GM23338 (cell line): ENCODE measurements around the gene SLC8A1. TPM values are rescaled to one million over a fixed set of nuclear protein-coding genes. Genes with fewer than 3 reads are reported as not detected.

Source experiments
- ATAC-seq: fragments of 200-7000 bp; cut with Tn5 transposase; 3 replicates; pipeline ENCODE4 v1.9.1; 2020
- DNase-seq: peaks from one replicate; pipeline ENCODE4 v3.0.0-alpha.2; 2015; ENCODE audit warnings: low spot score
- H2AFZ ChIP-seq: fragments of 200-600 bp; sonication (generic); 2 replicates; pipeline ENCODE4 v1.8.0; 2016; ENCODE audit warnings: antibody characterized with exemption, mild to moderate bottlenecking, moderate library complexity
- H3F3A ChIP-seq: fragments of 200-600 bp; sonication (generic); replicated peaks from 2 replicates; pipeline ENCODE4 v1.8.0; 2017; ENCODE audit warnings: antibody characterized with exemption, mixed run types, low read depth
- H3K27ac ChIP-seq: fragments of 200-600 bp; sonication (generic); 2 replicates; pipeline ENCODE4 v1.6.1; 2016; ENCODE audit warnings: low read depth
- H3K27me3 ChIP-seq: fragments of 200-600 bp; sonication (generic); 2 replicates; pipeline ENCODE4 v1.8.0; 2016; ENCODE audit warnings: mild to moderate bottlenecking, mixed run types, moderate library complexity; ENCODE audit not compliant: insufficient read depth
- H3K36me3 ChIP-seq: fragments of 200-600 bp; sonication (generic); 2 replicates; pipeline ENCODE4 v1.8.0; 2016; ENCODE audit warnings: mild to moderate bottlenecking; ENCODE audit not compliant: insufficient read depth
- H3K4me1 ChIP-seq: fragments of 200-600 bp; sonication (generic); 2 replicates; pipeline ENCODE4 v1.8.0; 2016; ENCODE audit warnings: mild to moderate bottlenecking, moderate library complexity; ENCODE audit not compliant: insufficient read depth
- H3K4me2 ChIP-seq: fragments of 200-600 bp; sonication (generic); 2 replicates; pipeline ENCODE4 v1.7.1; 2017; ENCODE audit warnings: mixed run types
- H3K4me3 ChIP-seq: fragments of 200-600 bp; sonication (generic); 2 replicates; pipeline ENCODE4 v1.6.1; 2016; ENCODE audit warnings: mixed run types
- H3K79me2 ChIP-seq: fragments of 200-600 bp; sonication (generic); replicated peaks from 2 replicates; pipeline ENCODE4 v1.8.0; 2017; ENCODE audit warnings: mild to moderate bottlenecking; ENCODE audit not compliant: insufficient read depth
- H3K9me2 ChIP-seq: fragments of 200-600 bp; sonication (generic); 2 replicates; pipeline ENCODE4 v1.8.0; 2017; ENCODE audit not compliant: insufficient read depth
- H4K20me1 ChIP-seq: fragments of 200-600 bp; sonication (generic); replicated peaks from 2 replicates; pipeline ENCODE4 v1.8.0; 2017; ENCODE audit warnings: mild to moderate bottlenecking; ENCODE audit not compliant: insufficient read depth
- H3K27ac Mint-ChIP-seq: 2 replicates; pipeline ENCODE4 v1.8.0; 2020; ENCODE audit warnings: inconsistent platforms, mild to moderate bottlenecking, moderate library complexity, mixed read lengths
- H3K27me3 Mint-ChIP-seq: 3 replicates; pipeline ENCODE4 v1.8.0; 2022; ENCODE audit warnings: low read depth, mild to moderate bottlenecking, moderate library complexity, mixed read lengths, inconsistent platforms; ENCODE audit not compliant: insufficient read depth, poor library complexity
- H3K36me3 Mint-ChIP-seq: 3 replicates; pipeline ENCODE4 v1.8.0; 2021; ENCODE audit warnings: low read depth, mild to moderate bottlenecking, inconsistent platforms, moderate library complexity, mixed read lengths
- H3K4me1 Mint-ChIP-seq: 3 replicates; pipeline ENCODE4 v1.8.0; 2020; ENCODE audit warnings: mild to moderate bottlenecking, inconsistent platforms, mixed read lengths
- H3K4me3 Mint-ChIP-seq: 3 replicates; pipeline ENCODE4 v1.8.0; 2021; ENCODE audit warnings: moderate library complexity, mild to moderate bottlenecking, inconsistent platforms, mixed read lengths
- H3K9me3 Mint-ChIP-seq: 3 replicates; pipeline ENCODE4 v1.8.0; 2020; ENCODE audit warnings: moderate library complexity, mild to moderate bottlenecking, inconsistent platforms, mixed read lengths
- CREB1 ChIP-seq: fragments of 250-450 bp; sonication (Bioruptor Pico); IDR thresholded peaks from 2 replicates; pipeline ENCODE4 v1.5.0; 2020; ENCODE audit warnings: low read depth, mild to moderate bottlenecking, moderate library complexity
- EZH2 ChIP-seq: fragments of 200-600 bp; sonication (generic); IDR thresholded peaks from one replicate; pipeline ENCODE4 v1.8.0; 2017; ENCODE audit warnings: antibody characterized with exemption, mild to moderate bottlenecking, low read depth; ENCODE audit not compliant: unreplicated experiment
- EZH2phosphoT487 ChIP-seq: fragments of 200-600 bp; sonication (generic); IDR thresholded peaks from one replicate; pipeline ENCODE4 v1.8.1; 2018; ENCODE audit warnings: antibody characterized with exemption; ENCODE audit not compliant: unreplicated experiment
- JUNB ChIP-seq: IDR thresholded peaks from one replicate; pipeline ENCODE4 v1.6.1; 2016; ENCODE audit warnings: antibody characterized with exemption; ENCODE audit not compliant: unreplicated experiment
- NANOG ChIP-seq: IDR thresholded peaks from 2 replicates; pipeline ENCODE4 v1.6.1; 2016; ENCODE audit warnings: antibody characterized with exemption, borderline replicate concordance
- POLR2AphosphoS5 ChIP-seq: IDR thresholded peaks from 2 replicates; pipeline ENCODE4 v1.6.1; 2016; ENCODE audit warnings: antibody characterized with exemption, low read depth
- REST ChIP-seq: IDR thresholded peaks from one replicate; pipeline ENCODE4 v1.6.1; 2018; ENCODE audit warnings: antibody characterized with exemption; ENCODE audit not compliant: unreplicated experiment
- STAT1 ChIP-seq: IDR thresholded peaks from one replicate; pipeline ENCODE4 v1.6.1; 2016; ENCODE audit warnings: antibody characterized with exemption; ENCODE audit not compliant: unreplicated experiment
- ZNF331 ChIP-seq: fragments of 250-450 bp; sonication (Bioruptor Pico); IDR thresholded peaks from 2 replicates; pipeline ENCODE4 v1.5.0; 2020; ENCODE audit warnings: low read depth, mild to moderate bottlenecking, moderate library complexity
- polyA plus RNA-seq: library from polyadenylated mRNA; unstranded; fragments of >200 nt; fragmentation: Nextera tagmentation; extraction: Ambion mirVana; gene quantifications from 2 replicates; pipeline ENCODE4 v1.2.1, GENCODE V29; 2016
- total RNA-seq: library from RNA; depleted of rRNA; stranded (reverse); fragments of >200 nt; shearing (Covaris generic); gene quantifications from 2 replicates; pipeline ENCODE4 v1.2.3, GENCODE V29; 2014
- TF ChIP-seq, protein P1 (sequence below), 2 experiments: fragments of 200-600 bp in 1 of 2; sonication (generic) in 1 of 2; conservative IDR thresholded peaks; 2 replicates each; pipeline versions ENCODE4 v1.5.1 to v1.6.1; 2016 to 2017; ENCODE audit warnings: antibody characterized with exemption in 2 of 2, low read depth in 2 of 2, mild to moderate bottlenecking in 2 of 2, moderate library complexity in 1 of 2
- TF ChIP-seq, protein P2 (sequence below): fragments of 250-450 bp; sonication (Bioruptor Pico); IDR thresholded peaks from 2 replicates; pipeline ENCODE4 v1.5.0; 2020; ENCODE audit warnings: mild to moderate bottlenecking, moderate library complexity
- TF ChIP-seq, protein P3 (sequence below): IDR thresholded peaks from 2 replicates; pipeline ENCODE4 v1.6.1; 2016; ENCODE audit warnings: antibody characterized with exemption

Gene SLC8A1
- total and polyA plus RNA-seq, 2 experiments from 2014 or later: 2.5 to 3.3 TPM

GRCh38 chr2:40270372-40270771, 181.5 kb downstream of the SLC8A1 start (continued):
- TF ChIP-seq, protein P1, sequence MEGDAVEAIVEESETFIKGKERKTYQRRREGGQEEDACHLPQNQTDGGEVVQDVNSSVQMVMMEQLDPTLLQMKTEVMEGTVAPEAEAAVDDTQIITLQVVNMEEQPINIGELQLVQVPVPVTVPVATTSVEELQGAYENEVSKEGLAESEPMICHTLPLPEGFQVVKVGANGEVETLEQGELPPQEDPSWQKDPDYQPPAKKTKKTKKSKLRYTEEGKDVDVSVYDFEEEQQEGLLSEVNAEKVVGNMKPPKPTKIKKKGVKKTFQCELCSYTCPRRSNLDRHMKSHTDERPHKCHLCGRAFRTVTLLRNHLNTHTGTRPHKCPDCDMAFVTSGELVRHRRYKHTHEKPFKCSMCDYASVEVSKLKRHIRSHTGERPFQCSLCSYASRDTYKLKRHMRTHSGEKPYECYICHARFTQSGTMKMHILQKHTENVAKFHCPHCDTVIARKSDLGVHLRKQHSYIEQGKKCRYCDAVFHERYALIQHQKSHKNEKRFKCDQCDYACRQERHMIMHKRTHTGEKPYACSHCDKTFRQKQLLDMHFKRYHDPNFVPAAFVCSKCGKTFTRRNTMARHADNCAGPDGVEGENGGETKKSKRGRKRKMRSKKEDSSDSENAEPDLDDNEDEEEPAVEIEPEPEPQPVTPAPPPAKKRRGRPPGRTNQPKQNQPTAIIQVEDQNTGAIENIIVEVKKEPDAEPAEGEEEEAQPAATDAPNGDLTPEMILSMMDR (conservative IDR thresholded peaks at IDR 0.05; ENCODE audit: low read depth in 2 of 2): no peak

DNA sequence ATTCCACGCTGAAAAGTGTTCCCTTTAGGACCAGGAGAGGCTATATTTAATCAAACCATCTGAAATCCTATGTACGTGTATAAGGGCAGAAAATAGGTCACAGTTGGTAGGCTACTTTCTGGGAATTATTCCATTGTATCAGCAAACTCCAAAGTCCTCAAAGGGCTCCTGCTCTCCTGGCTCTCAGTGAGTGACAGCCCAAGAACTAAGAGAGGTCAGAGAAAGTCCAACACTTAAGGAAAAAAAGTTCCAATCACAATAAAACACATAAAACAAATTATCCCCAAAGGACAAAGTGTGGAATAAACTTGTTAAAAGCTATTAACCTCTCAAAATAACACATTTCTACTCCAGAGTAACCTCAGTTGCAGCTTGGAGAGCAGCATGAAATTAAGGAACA, 183.3 kb downstream of the SLC8A1 start:
- Histone ChIP-seq H2AFZ (no peak overlapping the region), H3K4me3 (no peak overlapping the region), H3K79me2 (no peaks in the 10 kb centered on the region), H3K4me2 (no peak overlapping the region), H3F3A (no peaks in the 10 kb centered on the region), H3K27ac (no peak overlapping the region), H3K4me1 (peaks cover 4% of the 10 kb centered on the region; the same call in 1 of the 2 replicates), H3K27me3 (no peaks in the 10 kb centered on the region), H3K9me2 (0 out of 2 replicates have a peak, but pooled peaks cover 3% of the 10 kb centered on the region), H4K20me1 (no peaks in the 10 kb centered on the region), H3K36me3 (no peaks in the 10 kb centered on the region)
- ATAC-seq (no peak), DNase-seq (no peak)
- Mint-ChIP-seq H3K27me3 (peaks cover 2% of the 10 kb centered on the region), H3K9me3 (no peaks in the 10 kb centered on the region), H3K4me3 (no peak overlapping the region), H3K36me3 (no peaks in the 10 kb centered on the region), H3K27ac (no peak overlapping the region), H3K4me1 (peaks cover 8% of the 10 kb centered on the region; the same call in 2 of the 3 replicates)
- TF ChIP-seq, protein P2, sequence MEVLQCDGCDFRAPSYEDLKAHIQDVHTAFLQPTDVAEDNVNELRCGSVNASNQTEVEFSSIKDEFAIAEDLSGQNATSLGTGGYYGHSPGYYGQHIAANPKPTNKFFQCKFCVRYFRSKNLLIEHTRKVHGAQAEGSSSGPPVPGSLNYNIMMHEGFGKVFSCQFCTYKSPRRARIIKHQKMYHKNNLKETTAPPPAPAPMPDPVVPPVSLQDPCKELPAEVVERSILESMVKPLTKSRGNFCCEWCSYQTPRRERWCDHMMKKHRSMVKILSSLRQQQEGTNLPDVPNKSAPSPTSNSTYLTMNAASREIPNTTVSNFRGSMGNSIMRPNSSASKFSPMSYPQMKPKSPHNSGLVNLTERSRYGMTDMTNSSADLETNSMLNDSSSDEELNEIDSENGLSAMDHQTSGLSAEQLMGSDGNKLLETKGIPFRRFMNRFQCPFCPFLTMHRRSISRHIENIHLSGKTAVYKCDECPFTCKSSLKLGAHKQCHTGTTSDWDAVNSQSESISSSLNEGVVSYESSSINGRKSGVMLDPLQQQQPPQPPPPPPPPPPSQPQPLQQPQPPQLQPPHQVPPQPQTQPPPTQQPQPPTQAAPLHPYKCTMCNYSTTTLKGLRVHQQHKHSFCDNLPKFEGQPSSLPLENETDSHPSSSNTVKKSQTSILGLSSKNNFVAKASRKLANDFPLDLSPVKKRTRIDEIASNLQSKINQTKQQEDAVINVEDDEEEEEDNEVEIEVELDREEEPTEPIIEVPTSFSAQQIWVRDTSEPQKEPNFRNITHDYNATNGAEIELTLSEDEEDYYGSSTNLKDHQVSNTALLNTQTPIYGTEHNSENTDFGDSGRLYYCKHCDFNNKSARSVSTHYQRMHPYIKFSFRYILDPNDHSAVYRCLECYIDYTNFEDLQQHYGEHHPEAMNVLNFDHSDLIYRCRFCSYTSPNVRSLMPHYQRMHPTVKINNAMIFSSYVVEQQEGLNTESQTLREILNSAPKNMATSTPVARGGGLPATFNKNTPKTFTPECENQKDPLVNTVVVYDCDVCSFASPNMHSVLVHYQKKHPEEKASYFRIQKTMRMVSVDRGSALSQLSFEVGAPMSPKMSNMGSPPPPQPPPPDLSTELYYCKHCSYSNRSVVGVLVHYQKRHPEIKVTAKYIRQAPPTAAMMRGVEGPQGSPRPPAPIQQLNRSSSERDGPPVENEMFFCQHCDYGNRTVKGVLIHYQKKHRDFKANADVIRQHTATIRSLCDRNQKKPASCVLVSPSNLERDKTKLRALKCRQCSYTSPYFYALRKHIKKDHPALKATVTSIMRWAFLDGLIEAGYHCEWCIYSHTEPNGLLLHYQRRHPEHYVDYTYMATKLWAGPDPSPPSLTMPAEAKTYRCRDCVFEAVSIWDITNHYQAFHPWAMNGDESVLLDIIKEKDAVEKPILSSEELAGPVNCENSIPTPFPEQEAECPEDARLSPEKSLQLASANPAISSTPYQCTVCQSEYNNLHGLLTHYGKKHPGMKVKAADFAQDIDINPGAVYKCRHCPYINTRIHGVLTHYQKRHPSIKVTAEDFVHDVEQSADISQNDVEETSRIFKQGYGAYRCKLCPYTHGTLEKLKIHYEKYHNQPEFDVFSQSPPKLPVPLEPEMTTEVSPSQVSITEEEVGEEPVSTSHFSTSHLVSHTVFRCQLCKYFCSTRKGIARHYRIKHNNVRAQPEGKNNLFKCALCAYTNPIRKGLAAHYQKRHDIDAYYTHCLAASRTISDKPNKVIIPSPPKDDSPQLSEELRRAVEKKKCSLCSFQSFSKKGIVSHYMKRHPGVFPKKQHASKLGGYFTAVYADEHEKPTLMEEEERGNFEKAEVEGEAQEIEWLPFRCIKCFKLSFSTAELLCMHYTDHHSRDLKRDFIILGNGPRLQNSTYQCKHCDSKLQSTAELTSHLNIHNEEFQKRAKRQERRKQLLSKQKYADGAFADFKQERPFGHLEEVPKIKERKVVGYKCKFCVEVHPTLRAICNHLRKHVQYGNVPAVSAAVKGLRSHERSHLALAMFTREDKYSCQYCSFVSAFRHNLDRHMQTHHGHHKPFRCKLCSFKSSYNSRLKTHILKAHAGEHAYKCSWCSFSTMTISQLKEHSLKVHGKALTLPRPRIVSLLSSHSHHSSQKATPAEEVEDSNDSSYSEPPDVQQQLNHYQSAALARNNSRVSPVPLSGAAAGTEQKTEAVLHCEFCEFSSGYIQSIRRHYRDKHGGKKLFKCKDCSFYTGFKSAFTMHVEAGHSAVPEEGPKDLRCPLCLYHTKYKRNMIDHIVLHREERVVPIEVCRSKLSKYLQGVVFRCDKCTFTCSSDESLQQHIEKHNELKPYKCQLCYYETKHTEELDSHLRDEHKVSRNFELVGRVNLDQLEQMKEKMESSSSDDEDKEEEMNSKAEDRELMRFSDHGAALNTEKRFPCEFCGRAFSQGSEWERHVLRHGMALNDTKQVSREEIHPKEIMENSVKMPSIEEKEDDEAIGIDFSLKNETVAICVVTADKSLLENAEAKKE (CRISPR knock-in tag): no peak
- TF ChIP-seq JUNB (no peak), EZH2 (no peak), EZH2phosphoT487 (no peak), NANOG (no peak), STAT1 (no peak), POLR2AphosphoS5 (no peak), CREB1 (CRISPR knock-in tag) (no peak), ZNF331 (CRISPR knock-in tag) (no peak), REST (no peak)
- TF ChIP-seq, protein P3, sequence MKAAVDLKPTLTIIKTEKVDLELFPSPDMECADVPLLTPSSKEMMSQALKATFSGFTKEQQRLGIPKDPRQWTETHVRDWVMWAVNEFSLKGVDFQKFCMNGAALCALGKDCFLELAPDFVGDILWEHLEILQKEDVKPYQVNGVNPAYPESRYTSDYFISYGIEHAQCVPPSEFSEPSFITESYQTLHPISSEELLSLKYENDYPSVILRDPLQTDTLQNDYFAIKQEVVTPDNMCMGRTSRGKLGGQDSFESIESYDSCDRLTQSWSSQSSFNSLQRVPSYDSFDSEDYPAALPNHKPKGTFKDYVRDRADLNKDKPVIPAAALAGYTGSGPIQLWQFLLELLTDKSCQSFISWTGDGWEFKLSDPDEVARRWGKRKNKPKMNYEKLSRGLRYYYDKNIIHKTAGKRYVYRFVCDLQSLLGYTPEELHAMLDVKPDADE: no peak
